Measurements from ENCODE around the gene SLC17A2. TPM values are rescaled to one million over a fixed set of nuclear protein-coding genes. Genes with fewer than 3 reads are reported as not detected.
A peak's percentile ranks its signal among the peaks of the same experiment; 100 is the strongest.

SLC17A2 gene
- total and polyA plus RNA-seq, 2 of the 4 experiments (the other 2 are of a cell fraction) = not detected

GRCh38 chr6:25972128-25972527 lies 41.6 kb upstream of the SLC17A2 start:
- Histone ChIP-seq H3K4ac (ENCODE audit: low read depth, low read length) (peak overlapping the region; percentile 39), H2BK15ac (ENCODE audit: low read depth, low read length) (peak overlapping the region; percentile 69; the same call in 2 of the 3 replicates), H2BK5ac (ENCODE audit: low read depth, low read length, poor library complexity, severe bottlenecking) (peak overlapping the region; percentile 87), H3K79me1 (ENCODE audit: low read depth in 1 of 2, low read length in 2 of 2) (peaks cover 32 to 34% of the 10 kb centered on the region in 2 experiments), H3K4me2 (ENCODE audit: low read depth, low read length) (peak overlapping the region; percentile 47), H3K9me3 (ENCODE audit: control insufficient read depth, insufficient read depth, low read length) (no peaks in the 10 kb centered on the region), H2AK5ac (ENCODE audit: low read depth, low read length) (peak overlapping the region; percentile 16; the same call in 1 of the 2 replicates), H4K5ac (ENCODE audit: low read depth, low read length) (peak overlapping the region; percentile 21; the same call in 1 of the 2 replicates), H3K56ac (ENCODE audit: extremely low read depth, insufficient read depth, low read length) (peak overlapping the region; percentile 5; the same call in 1 of the 2 replicates), H3K4me1 (ENCODE audit: control insufficient read depth, insufficient read depth, low read length) (peaks cover 13% of the 10 kb centered on the region), H2BK20ac (ENCODE audit: low read depth, low read length) (peak overlapping the region; percentile 35; the same call in 1 of the 2 replicates), H3K4me3 (ENCODE audit: insufficient read depth, low read depth, low read length) (no peak overlapping the region), H3K9ac (ENCODE audit: low read depth, low read length) (peak overlapping the region; percentile 39; the same call in 1 of the 2 replicates), H2AFZ (replicated peaks; ENCODE audit: low read length, poor library complexity) (no peak overlapping the region), H4K20me1 (ENCODE audit: insufficient read depth, low read length) (peaks cover 6% of the 10 kb centered on the region; the same call in 1 of the 2 replicates), H3K36me3 (ENCODE audit: control insufficient read depth, insufficient read depth, low read length) (peaks cover 48% of the 10 kb centered on the region), H3K27me3 (ENCODE audit: control insufficient read depth, insufficient read depth, low read length) (no peaks in the 10 kb centered on the region), H3K9me1 (ENCODE audit: insufficient read depth, low read length) (peaks cover 12% of the 10 kb centered on the region; the same call in 1 of the 2 replicates), H3K27ac (ENCODE audit: insufficient read depth, low read length) (peak overlapping the region; percentile 84), H4K91ac (ENCODE audit: insufficient read depth, low read depth, low read length) (peak overlapping the region; percentile 43), H3K23ac (ENCODE audit: low read depth, low read length) (peak overlapping the region; percentile 7; the same call in 1 of the 2 replicates), H4K8ac (ENCODE audit: low read depth in 2 of 2, low read length in 2 of 2) (peak overlapping the region; percentile 16 to 60), H3K18ac (ENCODE audit: low read depth, low read length) (peak overlapping the region; percentile 76), H2BK120ac (ENCODE audit: low read depth, low read length) (peak overlapping the region; percentile 21), H2AK9ac (replicated peaks; ENCODE audit: low read depth, low read length, poor library complexity) (no peak overlapping the region), H3K14ac (replicated peaks; ENCODE audit: low read depth, low read length) (peak overlapping the region; percentile 23)
- dilution Hi-C loops (cut with HindIII; ENCODE audit: low sequenced_read_pairs, unreplicated experiment) = no loop called here
- CTCF ChIA-PET = no interaction called here
- no CpG with 5 or more reads among the region's 1 CpG for WGBS, 2 experiments (ENCODE audit: extremely low coverage in 2 of 2, insufficient read length in 1 of 2)
- POLR2A ChIA-PET (ENCODE audit: unreplicated experiment) = no interaction called here
- no peak for TF ChIP-seq BHLHE40 (IDR thresholded peaks at IDR 0.05; ENCODE audit: low read depth, low read length)
- no peak for TF ChIP-seq RCOR1 (IDR thresholded peaks at IDR 0.05; ENCODE audit: insufficient replicate concordance, low read length)
- TF ChIP-seq, protein P1, sequence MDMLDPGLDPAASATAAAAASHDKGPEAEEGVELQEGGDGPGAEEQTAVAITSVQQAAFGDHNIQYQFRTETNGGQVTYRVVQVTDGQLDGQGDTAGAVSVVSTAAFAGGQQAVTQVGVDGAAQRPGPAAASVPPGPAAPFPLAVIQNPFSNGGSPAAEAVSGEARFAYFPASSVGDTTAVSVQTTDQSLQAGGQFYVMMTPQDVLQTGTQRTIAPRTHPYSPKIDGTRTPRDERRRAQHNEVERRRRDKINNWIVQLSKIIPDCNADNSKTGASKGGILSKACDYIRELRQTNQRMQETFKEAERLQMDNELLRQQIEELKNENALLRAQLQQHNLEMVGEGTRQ (IDR thresholded peaks at IDR 0.05; ENCODE audit: low read depth, low read length) = no peak
- DNase-seq = no peak
- in situ Hi-C loops (cut with MboI; ENCODE audit: low sequenced_read_pairs) = no loop called here
- no peak for ATAC-seq (ENCODE audit: low read depth)
- BruUV-seq (replicated peaks) = no TSS peak
- intact Hi-C loops (cut with micrococcal nuclease) = no loop called here

All from IMR-90 (cell line).